Hepatocyte (in vitro differentiated cells): ENCODE measurements around the gene MYH16. TPM values are rescaled to one million over a fixed set of nuclear protein-coding genes. Genes with fewer than 3 reads are reported as not detected.
"Not testable (repeated sequence)": the region's sequence is repeated elsewhere in the genome, so short reads cannot be mapped to it uniquely, and the experiment has no call there.

Experiments
- DNase-seq: peaks from one replicate; pipeline ENCODE4 v3.0.0-alpha.2; 2016; ENCODE audit warnings: low spot score
- H2AFZ ChIP-seq: fragments of 200-600 bp; sonication (generic); 2 replicates; pipeline ENCODE4 v1.6.0; 2016; ENCODE audit warnings: antibody characterized with exemption, mild to moderate bottlenecking
- H3K27ac ChIP-seq: fragments of 200-600 bp; sonication (generic); 2 replicates; pipeline ENCODE4 v1.5.1; 2016; ENCODE audit warnings: mild to moderate bottlenecking
- H3K27me3 ChIP-seq: fragments of 200-600 bp; sonication (generic); 2 replicates; pipeline ENCODE4 v1.6.1; 2016
- H3K36me3 ChIP-seq: fragments of 200-600 bp; sonication (generic); replicated peaks from 2 replicates; pipeline ENCODE4 v1.5.1; 2016; ENCODE audit warnings: low read depth; ENCODE audit not compliant: insufficient read depth
- H3K4me1 ChIP-seq: fragments of 200-600 bp; sonication (generic); 2 replicates; pipeline ENCODE4 v1.5.1; 2016; ENCODE audit warnings: mild to moderate bottlenecking, moderate library complexity; ENCODE audit not compliant: insufficient read depth
- H3K4me2 ChIP-seq: fragments of 200-600 bp; sonication (generic); 2 replicates; pipeline ENCODE4 v1.6.0; 2016
- H3K4me3 ChIP-seq: fragments of 200-600 bp; sonication (generic); 2 replicates; pipeline ENCODE4 v1.5.1; 2016; ENCODE audit warnings: mild to moderate bottlenecking
- H3K79me2 ChIP-seq: fragments of 200-600 bp; sonication (generic); 2 replicates; pipeline ENCODE4 v1.6.0; 2017; ENCODE audit warnings: mild to moderate bottlenecking
- H3K9me2 ChIP-seq: fragments of 200-600 bp; sonication (generic); replicated peaks from 2 replicates; pipeline ENCODE4 v1.6.0; 2017; ENCODE audit warnings: mild to moderate bottlenecking; ENCODE audit not compliant: insufficient read depth
- H3K9me3 ChIP-seq: fragments of 200-600 bp; sonication (generic); 2 replicates; pipeline ENCODE4 v1.5.1; 2016; ENCODE audit warnings: low read depth, mild to moderate bottlenecking
- H4K20me1 ChIP-seq: fragments of 200-600 bp; sonication (generic); 2 replicates; pipeline ENCODE4 v1.6.0; 2016; ENCODE audit warnings: mild to moderate bottlenecking; ENCODE audit not compliant: insufficient read depth, poor library complexity, severe bottlenecking
- CTCF ChIP-seq: fragments of 200-600 bp; sonication (generic); IDR thresholded peaks from 2 replicates; pipeline ENCODE4 v1.5.1; 2016; ENCODE audit warnings: antibody characterized with exemption, mild to moderate bottlenecking; ENCODE audit not compliant: poor library complexity
- EZH2 ChIP-seq: fragments of 200-600 bp; sonication (generic); IDR thresholded peaks from 2 replicates; pipeline ENCODE4 v1.6.1; 2016; ENCODE audit warnings: antibody characterized with exemption, mild to moderate bottlenecking, borderline replicate concordance
- EZH2phosphoT487 ChIP-seq: fragments of 200-600 bp; sonication (generic); IDR thresholded peaks from one replicate; pipeline ENCODE4 v1.6.1; 2018; ENCODE audit warnings: antibody characterized with exemption, mild to moderate bottlenecking, low read depth, moderate library complexity; ENCODE audit not compliant: unreplicated experiment, severe bottlenecking
- WGBS: methylation state at CpG from one replicate; pipeline ENCODE4 v1.1.6; 2016; ENCODE audit warnings: low lambda C conversion rate; ENCODE audit errors: missing lambda C conversion rate; 5-methylcytosine and 5-hydroxymethylcytosine counted together
- polyA plus RNA-seq: library from polyadenylated mRNA; unstranded; fragments of >200 nt; fragmentation: Nextera tagmentation; extraction: Ambion mirVana; gene quantifications from 2 replicates; pipeline ENCODE4 v1.2.1, GENCODE V29; 2016
- total RNA-seq: library from RNA; depleted of rRNA; stranded (reverse); fragments of >200 nt; gene quantifications from 2 replicates; pipeline ENCODE4 v1.2.3, GENCODE V29; 2014

The MYH16 gene
- total and polyA plus RNA-seq, 2 experiments from 2014 or later: 0.13 TPM; not detected in 1

- no peaks in the 10 kb centered on the region for H3K36me3 ChIP-seq
- no peaks in the 10 kb centered on the region for H3K4me1 ChIP-seq
- DNase-seq: no peak
- no peaks in the 10 kb centered on the region for H3K9me3 ChIP-seq
- H4K20me1 ChIP-seq: no peaks in the 10 kb centered on the region
- no peak overlapping the region for H3K4me3 ChIP-seq
- H3K27ac ChIP-seq: no peak overlapping the region
- TF ChIP-seq EZH2 (no peak), EZH2phosphoT487 (no peak), CTCF (no peak)
- no peak overlapping the region for H3K4me2 ChIP-seq
- H3K79me2 ChIP-seq: no peaks in the 10 kb centered on the region
- H3K9me2 ChIP-seq: no peaks in the 10 kb centered on the region
- H2AFZ ChIP-seq: no peak overlapping the region
- no peaks in the 10 kb centered on the region for H3K27me3 ChIP-seq
- 87% methylated on average over 7 of the region's 7 CpGs for WGBS
Measured at GRCh38 chr7:99314504-99314903, 41.9 kb downstream of the MYH16 start.

- Histone ChIP-seq H3K4me1 (peaks cover 5% of the 10 kb centered on the region), H3K27me3 (no peaks in the 10 kb centered on the region), H3K4me2 (no peak overlapping the region), H3K9me2 (no peaks in the 10 kb centered on the region), H4K20me1 (no peaks in the 10 kb centered on the region), H3K27ac (no peak overlapping the region), H3K4me3 (no peak overlapping the region), H2AFZ (no peak overlapping the region), H3K79me2 (peaks cover 9% of the 10 kb centered on the region), H3K9me3 (no peaks in the 10 kb centered on the region), H3K36me3 (no peaks in the 10 kb centered on the region)
- TF ChIP-seq EZH2 (no peak), EZH2phosphoT487 (no peak), CTCF (no peak)
- no peak for DNase-seq
- 35% methylated on average over 4 of the region's 4 CpGs for WGBS
Measured at GRCh38 chr7:99320371-99320770, 47.7 kb downstream of the MYH16 start.

GRCh38 chr7:99322659-99323058 lies 50.0 kb downstream of the MYH16 start:
- not testable (repeated sequence) for H3K27me3 ChIP-seq, H3K27ac ChIP-seq, H3K4me3 ChIP-seq, DNase-seq, H3K36me3 ChIP-seq, H3K4me2 ChIP-seq, H2AFZ ChIP-seq, H4K20me1 ChIP-seq, H3K9me3 ChIP-seq, H3K9me2 ChIP-seq
- WGBS: 96% methylated on average over 6 of the region's 6 CpGs
- H3K79me2 ChIP-seq: peaks cover 28% of the 10 kb centered on the region
- H3K4me1 ChIP-seq: peaks cover 14% of the 10 kb centered on the region

- Histone ChIP-seq H3K27me3 (no peaks in the 10 kb centered on the region), H3K36me3 (no peaks in the 10 kb centered on the region), H3K9me2 (no peaks in the 10 kb centered on the region), H3K27ac (no peak overlapping the region), H3K79me2 (peaks cover 47% of the 10 kb centered on the region), H4K20me1 (peaks cover 12% of the 10 kb centered on the region), H3K9me3 (no peaks in the 10 kb centered on the region), H3K4me2 (peak overlapping the region; percentile 91), H2AFZ (no peak overlapping the region), H3K4me1 (peaks cover 22% of the 10 kb centered on the region), H3K4me3 (no peak overlapping the region)
- DNase-seq: no peak
- WGBS: 99% methylated on average over 14 of the region's 14 CpGs
- no peak for TF ChIP-seq EZH2
- TF ChIP-seq CTCF: no peak
- TF ChIP-seq EZH2phosphoT487: no peak
Measured at GRCh38 chr7:99324559-99324958, 51.9 kb downstream of the MYH16 start.
